Stimulated activated CD4-positive, alpha-beta T cell treated with anti-CD3 and anti-CD28 coated beads, Interleukin-15, amount 100 ng/mL, for 1 hour (primary cell): Measurements from ENCODE around the gene CCDC97.

ENCODE experiments used
- DNase-seq, 2 donors: peaks; one replicate each; pipeline ENCODE4 v3.0.0-alpha.2; 2020; ENCODE audit warnings: low read depth in 1 of 2, low spot score in 1 of 2

The CCDC97 gene

GRCh38 chr19:41319500-41320184 is 9.7 kb downstream of the CCDC97 start:
- no peak for DNase-seq

- DNase-seq = no peak
Observed at GRCh38 chr19:41320185-41320518, 10.2 kb downstream of the CCDC97 start.

- no peak for DNase-seq
Observed at GRCh38 chr19:41320568-41320967, 10.6 kb downstream of the CCDC97 start.

GRCh38 chr19:41321204-41321599 is 11.2 kb downstream of the CCDC97 start:
- no peak for DNase-seq

- no peak for DNase-seq
Observed at GRCh38 chr19:41321600-41322270, 11.8 kb downstream of the CCDC97 start.

- no peak for DNase-seq
Observed at GRCh38 chr19:41322451-41322850, 12.5 kb downstream of the CCDC97 start.

GRCh38 chr19:41323023-41323422 is 13.1 kb downstream of the CCDC97 start:
- no peak for DNase-seq

GRCh38 chr19:41323430-41324125 is 13.6 kb downstream of the CCDC97 start:
- no peak for DNase-seq

GRCh38 chr19:41324231-41324702 is 14.3 kb downstream of the CCDC97 start:
- DNase-seq = no peak

- no peak for DNase-seq
Observed at GRCh38 chr19:41324921-41325639, 15.1 kb downstream of the CCDC97 start.

GRCh38 chr19:41325640-41325946 is 15.6 kb downstream of the CCDC97 start:
- DNase-seq = no peak

GRCh38 chr19:41325947-41326706 is 16.2 kb downstream of the CCDC97 start:
- DNase-seq = no peak

GRCh38 chr19:41327076-41327575 is 17.2 kb downstream of the CCDC97 start:
- DNase-seq = no peak

GRCh38 chr19:41327576-41328156 is 17.7 kb downstream of the CCDC97 start:
- peak; percentile 63 to 75 for DNase-seq

GRCh38 chr19:41328157-41328841 is 18.3 kb downstream of the CCDC97 start:
- peak in 1 of 2 donors; percentile 25 for DNase-seq

GRCh38 chr19:41328842-41329225 is 18.9 kb downstream of the CCDC97 start:
- DNase-seq = no peak

GRCh38 chr19:41330481-41330880 is 20.5 kb downstream of the CCDC97 start:
- DNase-seq = no peak

- no peak for DNase-seq
Observed at GRCh38 chr19:41330946-41331678, 21.1 kb downstream of the CCDC97 start.

GRCh38 chr19:41332000-41332399 is 22.0 kb downstream of the CCDC97 start:
- no peak for DNase-seq
